Measurements from ENCODE around the gene RXRA.

RXRA gene

GRCh38 chr9:134326724-134327601 is 708 bp downstream of the RXRA start:
- no peak for DNase-seq

- no peak for DNase-seq
These were observed 1.5 kb downstream of the RXRA start for GRCh38 chr9:134327671-134328231.

GRCh38 chr9:134328341-134328840 is 2.1 kb downstream of the RXRA start:
- no peak for DNase-seq

GRCh38 chr9:134328841-134329575 is 2.8 kb downstream of the RXRA start:
- DNase-seq: no peak

- DNase-seq: no peak
These were observed 3.3 kb downstream of the RXRA start for GRCh38 chr9:134329576-134329855.

GRCh38 chr9:134329886-134330285 is 3.6 kb downstream of the RXRA start:
- DNase-seq: no peak

GRCh38 chr9:134330590-134330989 is 4.3 kb downstream of the RXRA start:
- DNase-seq: no peak

GRCh38 chr9:134331186-134332025 is 5.2 kb downstream of the RXRA start:
- no peak for DNase-seq

- DNase-seq: no peak
These were observed 6.0 kb downstream of the RXRA start for GRCh38 chr9:134332266-134332665.

GRCh38 chr9:134332841-134333233 is 6.6 kb downstream of the RXRA start:
- DNase-seq: no peak

- no peak for DNase-seq
These were observed 7.1 kb downstream of the RXRA start for GRCh38 chr9:134333234-134333873.

- DNase-seq: no peak
These were observed 7.8 kb downstream of the RXRA start for GRCh38 chr9:134333874-134334581.

- DNase-seq: no peak
These were observed 8.8 kb downstream of the RXRA start for GRCh38 chr9:134335061-134335460.

- DNase-seq: no peak
These were observed 9.4 kb downstream of the RXRA start for GRCh38 chr9:134335486-134336220.

- DNase-seq: no peak
These were observed 10.0 kb downstream of the RXRA start for GRCh38 chr9:134336228-134336627.

- DNase-seq: no peak
These were observed 10.7 kb downstream of the RXRA start for GRCh38 chr9:134336924-134337323.

- no peak for DNase-seq
These were observed 11.2 kb downstream of the RXRA start for GRCh38 chr9:134337469-134337868.

- no peak for DNase-seq
These were observed 12.3 kb downstream of the RXRA start for GRCh38 chr9:134338394-134339182.

GRCh38 chr9:134339183-134339806 is 13.0 kb downstream of the RXRA start:
- DNase-seq: no peak

All from NCI-H510A (cell line).